Astrocyte (in vitro differentiated cells and primary cell): ENCODE data around the gene VARS1. TPM values are rescaled to one million over a fixed set of nuclear protein-coding genes. Genes with fewer than 3 reads are reported as not detected.
"Not testable (repeated sequence)": the region's sequence is repeated elsewhere in the genome, so short reads cannot be mapped to it uniquely, and the experiment has no call there.

Experiments
- DNase-seq: peaks from one replicate; pipeline ENCODE4 v3.0.0-alpha.2; 2010; ENCODE audit warnings: low read depth
- FAIRE-seq: peaks from 2 replicates; lab custom pipeline; 2011; peaks lifted over from hg19 to GRCh38; lab: Jason Lieb, UNC
- H2AFZ ChIP-seq: 2 replicates; pipeline ENCODE4 v1.6.0; 2012; ENCODE audit warnings: low read depth, low read length, inconsistent platforms
- H3K27ac ChIP-seq: 2 replicates; pipeline ENCODE4 v1.5.1; 2011; ENCODE audit warnings: low read depth, low read length, inconsistent platforms
- H3K27me3 ChIP-seq: 2 replicates; pipeline ENCODE4 v1.6.0; 2011; ENCODE audit warnings: low read length, inconsistent platforms; ENCODE audit not compliant: insufficient read depth
- H3K36me3 ChIP-seq: 2 replicates; pipeline ENCODE4 v1.5.1; 2011; ENCODE audit warnings: low read length, inconsistent platforms; ENCODE audit not compliant: insufficient read depth
- H3K4me1 ChIP-seq: 2 replicates; pipeline ENCODE4 v1.5.1; 2011; ENCODE audit warnings: low read length, inconsistent platforms; ENCODE audit not compliant: insufficient read depth
- H3K4me2 ChIP-seq: 2 replicates; pipeline ENCODE4 v1.6.0; 2012; ENCODE audit warnings: low read length, inconsistent platforms
- H3K4me3 ChIP-seq: 2 replicates; pipeline ENCODE4 v1.5.1; 2011; ENCODE audit warnings: low read depth, mild to moderate bottlenecking, low read length, inconsistent platforms; ENCODE audit not compliant: insufficient read depth
- H3K79me2 ChIP-seq: 2 replicates; pipeline ENCODE4 v1.6.0; 2012; ENCODE audit warnings: mild to moderate bottlenecking, low read length, inconsistent platforms; ENCODE audit not compliant: insufficient read depth
- H3K9ac ChIP-seq: 2 replicates; pipeline ENCODE4 v1.6.0; 2012; ENCODE audit warnings: mild to moderate bottlenecking, low read length, inconsistent platforms
- H3K9me3 ChIP-seq: 2 replicates; pipeline ENCODE4 v1.5.1; 2012; ENCODE audit warnings: low read depth, mild to moderate bottlenecking, low read length, inconsistent platforms; ENCODE audit not compliant: insufficient read depth
- H4K20me1 ChIP-seq: 2 replicates; pipeline ENCODE4 v1.6.0; 2012; ENCODE audit warnings: low read length, inconsistent platforms; ENCODE audit not compliant: insufficient read depth
- H3K27ac Mint-ChIP-seq: one replicate; pipeline ENCODE4 v1.8.0; 2021; ENCODE audit warnings: mild to moderate bottlenecking, mixed read lengths; ENCODE audit not compliant: unreplicated experiment
- H3K27me3 Mint-ChIP-seq: one replicate; pipeline ENCODE4 v1.8.0; 2021; ENCODE audit warnings: low read depth, mixed read lengths; ENCODE audit not compliant: unreplicated experiment
- H3K36me3 Mint-ChIP-seq: one replicate; pipeline ENCODE4 v1.8.0; 2021; ENCODE audit warnings: low read depth, mixed read lengths; ENCODE audit not compliant: unreplicated experiment
- H3K4me1 Mint-ChIP-seq: one replicate; pipeline ENCODE4 v1.8.0; 2021; ENCODE audit warnings: low read depth, mixed read lengths; ENCODE audit not compliant: unreplicated experiment
- H3K4me3 Mint-ChIP-seq: one replicate; pipeline ENCODE4 v1.8.0; 2021; ENCODE audit warnings: mild to moderate bottlenecking, moderate library complexity, mixed read lengths; ENCODE audit not compliant: unreplicated experiment
- H3K9me3 Mint-ChIP-seq: one replicate; pipeline ENCODE4 v1.8.0; 2021; ENCODE audit warnings: mild to moderate bottlenecking, mixed read lengths; ENCODE audit not compliant: unreplicated experiment
- EZH2 ChIP-seq: IDR thresholded peaks from 2 replicates; pipeline ENCODE4 v1.6.1; 2012; ENCODE audit warnings: mild to moderate bottlenecking, low read length, inconsistent platforms; ENCODE audit not compliant: insufficient read depth
- total RNA-seq: library from RNA; stranded (reverse); gene quantifications from 2 replicates; pipeline ENCODE4 v1.2.1, GENCODE V29; 2021
- TF ChIP-seq, protein P1 (sequence below): IDR thresholded peaks from 2 replicates; pipeline ENCODE4 v1.5.1; 2011; ENCODE audit warnings: low read depth, mild to moderate bottlenecking, inconsistent platforms, low read length, moderate library complexity; ENCODE audit not compliant: insufficient read depth

Gene VARS1
- total RNA-seq, 1 donor from 2014 or later: 94.8 TPM

- Histone ChIP-seq H2AFZ (no peak overlapping the region), H3K9ac (no peak overlapping the region), H3K4me2 (peak overlapping the region; percentile 100), H3K4me1 (peaks cover 29% of the 10 kb centered on the region), H3K27ac (no peak overlapping the region), H3K79me2 (peaks cover 50% of the 10 kb centered on the region), H3K4me3 (peak overlapping the region; percentile 2), H3K27me3 (no peaks in the 10 kb centered on the region), H3K36me3 (peaks cover 36% of the 10 kb centered on the region), H4K20me1 (peaks cover 57% of the 10 kb centered on the region), H3K9me3 (no peaks in the 10 kb centered on the region)
- peak overlapping the region; percentile 97 for H3K4me3 Mint-ChIP-seq
- no peaks in the 10 kb centered on the region for H3K27me3 Mint-ChIP-seq
- peaks cover 14% of the 10 kb centered on the region for H3K4me1 Mint-ChIP-seq
- H3K27ac Mint-ChIP-seq: peak overlapping the region; percentile 20
- TF ChIP-seq, protein P1, sequence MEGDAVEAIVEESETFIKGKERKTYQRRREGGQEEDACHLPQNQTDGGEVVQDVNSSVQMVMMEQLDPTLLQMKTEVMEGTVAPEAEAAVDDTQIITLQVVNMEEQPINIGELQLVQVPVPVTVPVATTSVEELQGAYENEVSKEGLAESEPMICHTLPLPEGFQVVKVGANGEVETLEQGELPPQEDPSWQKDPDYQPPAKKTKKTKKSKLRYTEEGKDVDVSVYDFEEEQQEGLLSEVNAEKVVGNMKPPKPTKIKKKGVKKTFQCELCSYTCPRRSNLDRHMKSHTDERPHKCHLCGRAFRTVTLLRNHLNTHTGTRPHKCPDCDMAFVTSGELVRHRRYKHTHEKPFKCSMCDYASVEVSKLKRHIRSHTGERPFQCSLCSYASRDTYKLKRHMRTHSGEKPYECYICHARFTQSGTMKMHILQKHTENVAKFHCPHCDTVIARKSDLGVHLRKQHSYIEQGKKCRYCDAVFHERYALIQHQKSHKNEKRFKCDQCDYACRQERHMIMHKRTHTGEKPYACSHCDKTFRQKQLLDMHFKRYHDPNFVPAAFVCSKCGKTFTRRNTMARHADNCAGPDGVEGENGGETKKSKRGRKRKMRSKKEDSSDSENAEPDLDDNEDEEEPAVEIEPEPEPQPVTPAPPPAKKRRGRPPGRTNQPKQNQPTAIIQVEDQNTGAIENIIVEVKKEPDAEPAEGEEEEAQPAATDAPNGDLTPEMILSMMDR: no peak
- no peak for TF ChIP-seq EZH2
- DNase-seq (no peak), FAIRE-seq (no peak)
- H3K9me3 Mint-ChIP-seq: no peaks in the 10 kb centered on the region
- H3K36me3 Mint-ChIP-seq: peaks cover 36% of the 10 kb centered on the region
These were observed 43.4 kb upstream of the VARS1 start for GRCh38 chr6:31838968-31839367.

DNA sequence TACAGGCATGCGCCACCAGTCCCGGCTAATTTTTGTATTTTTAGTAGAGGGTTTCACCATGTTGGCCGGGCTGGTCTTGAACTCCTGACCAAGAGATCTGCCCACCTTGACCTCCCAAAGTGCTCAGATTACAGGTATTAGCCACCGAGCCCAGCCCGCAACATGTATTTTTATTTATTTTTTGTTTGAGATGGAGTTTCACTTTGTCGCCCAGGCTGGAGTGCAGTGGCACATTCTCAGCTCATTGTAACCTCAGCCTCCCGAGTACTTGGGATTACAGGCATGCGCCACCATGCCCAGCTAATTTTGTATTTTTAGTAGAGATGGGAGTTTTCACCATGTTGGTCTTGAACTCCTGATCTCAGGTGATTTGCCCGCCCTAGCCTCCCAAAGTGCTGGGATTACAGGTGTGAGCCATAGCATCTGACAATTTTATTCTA is 42.6 kb upstream of the VARS1 start:
- DNase-seq: not testable (repeated sequence)
- peaks cover 36% of the 10 kb centered on the region for H3K36me3 ChIP-seq
- H3K36me3 Mint-ChIP-seq: peaks cover 36% of the 10 kb centered on the region

DNA sequence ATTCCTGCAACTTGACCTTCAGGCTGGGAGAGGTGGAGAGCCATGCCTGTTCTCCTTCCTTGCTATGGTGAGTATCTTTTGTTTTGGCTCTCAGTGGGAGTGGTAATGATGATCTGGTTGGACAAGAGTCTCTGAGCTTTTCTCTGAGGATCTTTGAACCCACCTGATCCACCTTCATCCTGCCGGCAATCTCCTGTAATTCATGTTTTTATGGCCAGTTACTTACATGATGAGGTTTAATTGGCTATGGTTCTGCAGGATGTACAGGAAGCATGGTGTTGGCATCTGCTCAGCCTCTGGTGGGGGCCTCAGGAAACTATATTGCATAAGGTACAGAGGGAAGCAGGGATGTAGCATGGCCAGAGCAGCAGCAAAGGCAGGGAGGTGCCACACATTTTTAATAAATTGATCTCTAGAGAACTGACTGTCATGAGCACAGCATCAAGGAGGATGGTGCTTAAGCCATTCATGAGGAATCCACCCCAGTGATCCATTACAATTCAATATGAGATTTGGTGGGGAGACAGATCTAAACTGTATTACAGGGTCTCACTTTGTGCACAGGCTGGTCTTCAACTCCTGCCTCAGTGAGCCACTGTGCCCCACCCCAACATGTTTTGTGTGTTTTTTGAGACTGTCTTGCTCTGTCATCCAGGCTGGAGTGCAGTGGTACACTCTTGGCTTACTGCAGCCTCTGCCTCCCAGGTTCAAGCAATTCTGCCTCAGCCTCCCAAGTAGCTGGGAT is 42.0 kb upstream of the VARS1 start:
- H3K27ac ChIP-seq: peak overlapping the region; percentile 54
- no peak for TF ChIP-seq EZH2
- TF ChIP-seq, protein P1: no peak
- peak overlapping the region; percentile 100 for H3K4me2 ChIP-seq
- no peaks in the 10 kb centered on the region for H3K27me3 Mint-ChIP-seq
- H3K27me3 ChIP-seq: no peaks in the 10 kb centered on the region
- peaks cover 36% of the 10 kb centered on the region for H3K36me3 ChIP-seq
- H2AFZ ChIP-seq: no peak overlapping the region
- peak overlapping the region; percentile 97 for H3K4me3 Mint-ChIP-seq
- peaks cover 29% of the 10 kb centered on the region for H3K4me1 ChIP-seq
- H3K9me3 ChIP-seq: no peaks in the 10 kb centered on the region
- peaks cover 57% of the 10 kb centered on the region for H4K20me1 ChIP-seq
- FAIRE-seq: no peak
- H3K9me3 Mint-ChIP-seq: no peaks in the 10 kb centered on the region
- H3K9ac ChIP-seq: peak overlapping the region; percentile 91
- peak overlapping the region; percentile 93 for H3K4me3 ChIP-seq
- DNase-seq: no peak
- peaks cover 36% of the 10 kb centered on the region for H3K36me3 Mint-ChIP-seq
- H3K4me1 Mint-ChIP-seq: peaks cover 14% of the 10 kb centered on the region
- H3K79me2 ChIP-seq: peaks cover 50% of the 10 kb centered on the region
- H3K27ac Mint-ChIP-seq: peak overlapping the region; percentile 13

More for the DNA sequence above, 42.6 kb upstream of the VARS1 start:
- not testable (repeated sequence) for H2AFZ ChIP-seq, H3K27ac Mint-ChIP-seq, H3K27me3 Mint-ChIP-seq, H3K9me3 Mint-ChIP-seq, H3K27me3 ChIP-seq, FAIRE-seq, H3K9me3 ChIP-seq, H3K27ac ChIP-seq
- Mint-ChIP-seq H3K4me1 (peaks cover 14% of the 10 kb centered on the region), H3K4me3 (peak overlapping the region; percentile 97)
- Histone ChIP-seq H3K4me3 (peak overlapping the region; percentile 93), H3K9ac (peak overlapping the region; percentile 91), H3K4me2 (peak overlapping the region; percentile 100), H3K4me1 (peaks cover 29% of the 10 kb centered on the region), H4K20me1 (peaks cover 57% of the 10 kb centered on the region), H3K79me2 (peaks cover 50% of the 10 kb centered on the region)
